Lower lobe of right lung (tissue), 2 donors: ENCODE measurements around the gene FRMD4A. TPM values are rescaled to one million over a fixed set of nuclear protein-coding genes. Genes with fewer than 3 reads are reported as not detected.

Experiments used
- ATAC-seq, 2 donors: fragments of 200-7000 bp; cut with Tn5 transposase; one replicate each; pipeline ENCODE4 v1.9.1; 2020 to 2022; ENCODE audit warnings: mild to moderate bottlenecking in 2 of 2, moderate library complexity in 2 of 2
- DNase-seq: peaks from one replicate; pipeline ENCODE4 v3.0.0-alpha.2; 2020
- H3K27ac ChIP-seq: fragments of 200-600 bp; one replicate; pipeline ENCODE4 v1.8.0; 2022
- H3K27me3 ChIP-seq: fragments of 200-600 bp; one replicate; pipeline ENCODE4 v1.8.0; 2022; ENCODE audit warnings: low read depth
- H3K36me3 ChIP-seq: fragments of 200-600 bp; one replicate; pipeline ENCODE4 v1.8.0; 2022; ENCODE audit warnings: mild to moderate bottlenecking
- H3K4me1 ChIP-seq: fragments of 200-600 bp; one replicate; pipeline ENCODE4 v1.8.0; 2022
- H3K4me3 ChIP-seq: fragments of 200-600 bp; one replicate; pipeline ENCODE4 v1.8.0; 2022; ENCODE audit warnings: mild to moderate bottlenecking
- H3K9me3 ChIP-seq: fragments of 200-600 bp; one replicate; pipeline ENCODE4 v1.8.0; 2022
- CTCF ChIP-seq: fragments of 200-600 bp; IDR thresholded peaks from one replicate; pipeline ENCODE4 v1.8.0; 2022; ENCODE audit warnings: antibody characterized with exemption, mild to moderate bottlenecking
- intact Hi-C: fragments of 100-400 bp; cut with DNase I; formaldehyde crosslinking; loops from one replicate; pipeline ENCODE4 v1.11.0; 2022
- total RNA-seq: library from RNA; stranded (reverse); fragmentation: NEBNext Ultra II Directional; extraction: Animal tissue kit (Norgen Biotek cat#: 25700); gene quantifications from one replicate; pipeline ENCODE4 v1.2.1, GENCODE V29; 2021
- donor health status: DM: no; HTN: yes; CAD: no; lungs with severe emphysema.

Gene FRMD4A
- total RNA-seq, 1 donor from 2014 or later: 64.8 TPM

- intact Hi-C loops: no loop called here
- no peaks in the 10 kb centered on the region for H3K9me3 ChIP-seq
- H3K27me3 ChIP-seq: no peaks in the 10 kb centered on the region
- no peak for TF ChIP-seq CTCF
- no peaks in the 10 kb centered on the region for H3K36me3 ChIP-seq
- no peak for DNase-seq
- no peak overlapping the region for H3K4me3 ChIP-seq
- H3K27ac ChIP-seq: no peak overlapping the region
- H3K4me1 ChIP-seq: peaks cover 10% of the 10 kb centered on the region
- ATAC-seq: no peak
These were observed 380.2 kb downstream of the FRMD4A start for GRCh38 chr10:13950543-13950939.

DNA sequence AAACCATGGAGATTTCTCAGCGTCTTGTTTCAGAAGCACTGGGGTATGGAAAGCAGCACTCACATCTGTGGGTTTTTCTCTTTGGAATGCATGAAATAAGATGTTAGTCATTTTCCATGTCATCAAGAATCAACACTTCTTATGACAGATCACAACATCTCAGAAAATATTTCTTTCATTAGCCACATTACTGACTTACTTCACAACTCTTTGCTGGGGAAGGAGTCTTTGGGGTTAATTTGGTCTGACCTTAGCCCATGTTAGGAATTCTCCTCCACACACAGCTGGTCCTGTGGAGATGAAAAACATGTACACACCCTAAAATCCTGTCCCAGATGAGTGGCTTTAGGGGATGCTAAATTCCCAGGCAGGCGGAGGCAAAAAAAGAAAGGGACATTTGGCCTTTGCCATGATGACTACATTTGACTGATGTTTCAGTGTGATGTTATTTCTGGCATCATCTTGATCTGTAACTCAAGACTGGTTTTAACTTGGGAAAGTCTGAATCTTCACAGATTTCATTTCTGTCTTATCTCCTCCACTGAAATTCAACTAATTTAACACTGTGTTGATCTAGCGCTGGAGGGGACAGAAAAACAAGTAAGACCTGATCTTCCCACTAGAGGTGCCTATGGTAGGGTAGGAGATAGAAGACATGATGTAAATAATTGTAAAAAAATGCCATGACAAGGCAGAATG, 380.7 kb downstream of the FRMD4A start:
- ATAC-seq (no peak), DNase-seq (no peak)
- Histone ChIP-seq H3K4me3 (no peak overlapping the region), H3K4me1 (peaks cover 14% of the 10 kb centered on the region), H3K36me3 (no peaks in the 10 kb centered on the region), H3K9me3 (no peaks in the 10 kb centered on the region), H3K27ac (no peak overlapping the region), H3K27me3 (no peaks in the 10 kb centered on the region)
- TF ChIP-seq CTCF: no peak
- intact Hi-C loops: no loop called here

DNA sequence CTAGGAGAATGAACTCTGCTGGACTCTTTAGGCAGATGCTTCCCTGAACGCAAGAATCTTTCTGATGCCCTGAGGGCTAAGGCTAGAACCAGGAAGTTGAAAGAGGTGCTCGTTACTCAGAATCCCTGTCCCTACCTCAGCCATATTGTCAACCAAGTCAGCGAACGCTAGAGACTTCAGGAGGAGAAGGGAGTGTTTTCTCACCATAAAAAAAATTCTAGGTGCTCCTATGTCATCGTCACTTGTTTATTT, 384.6 kb downstream of the FRMD4A start:
- no peak for TF ChIP-seq CTCF
- no peaks in the 10 kb centered on the region for H3K27me3 ChIP-seq
- peak overlapping the region; percentile 32 for H3K27ac ChIP-seq
- DNase-seq (no peak), ATAC-seq (no peak)
- H3K4me3 ChIP-seq: no peak overlapping the region
- H3K36me3 ChIP-seq: no peaks in the 10 kb centered on the region
- H3K9me3 ChIP-seq: no peaks in the 10 kb centered on the region
- intact Hi-C loops: no loop called here
- peaks cover 14% of the 10 kb centered on the region for H3K4me1 ChIP-seq

- peak overlapping the region; percentile 32 for H3K27ac ChIP-seq
- H3K4me1 ChIP-seq: peaks cover 14% of the 10 kb centered on the region
- H3K9me3 ChIP-seq: no peaks in the 10 kb centered on the region
- H3K27me3 ChIP-seq: no peaks in the 10 kb centered on the region
- TF ChIP-seq CTCF: no peak
- peak; percentile 70 to 80 for ATAC-seq
- no peak for DNase-seq
- H3K36me3 ChIP-seq: no peaks in the 10 kb centered on the region
- H3K4me3 ChIP-seq: no peak overlapping the region
- intact Hi-C loops: no loop called here
These were observed 385.1 kb downstream of the FRMD4A start for GRCh38 chr10:13945390-13946208.

DNA sequence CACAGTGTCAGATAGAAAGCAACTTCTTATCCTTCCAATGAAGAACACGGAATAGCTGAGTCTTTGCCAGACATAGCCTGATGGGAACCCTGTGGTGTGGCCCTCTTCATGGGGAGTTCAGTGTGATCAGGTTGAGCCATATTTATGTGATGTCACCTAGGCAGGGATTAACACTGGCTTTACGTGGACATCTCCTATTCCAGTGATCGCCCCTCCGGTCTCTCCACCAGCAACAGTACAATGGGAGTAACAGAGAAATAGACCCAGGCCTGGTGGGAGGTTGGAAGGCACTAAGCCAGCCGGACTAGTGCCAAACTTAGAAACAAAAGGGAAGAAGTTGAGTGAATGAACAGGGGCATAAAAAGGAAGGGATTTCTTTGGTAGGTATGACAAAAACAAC, 385.9 kb downstream of the FRMD4A start:
- Histone ChIP-seq H3K27me3 (no peaks in the 10 kb centered on the region), H3K4me3 (no peak overlapping the region), H3K27ac (no peak overlapping the region), H3K36me3 (no peaks in the 10 kb centered on the region), H3K9me3 (no peaks in the 10 kb centered on the region), H3K4me1 (peaks cover 14% of the 10 kb centered on the region)
- intact Hi-C loops: no loop called here
- no peak for TF ChIP-seq CTCF
- ATAC-seq: no peak
- DNase-seq: no peak
